Erythroblast (primary cell): Measurements from ENCODE around the gene GGACT.

Experiments used
- GATA1 ChIP-seq: IDR thresholded peaks from 2 replicates; pipeline ENCODE4 v1.6.1; 2011; ENCODE audit warnings: low read depth, mild to moderate bottlenecking, control low read depth, low read length, moderate library complexity
- POLR2A ChIP-seq: IDR thresholded peaks from 2 replicates; pipeline ENCODE4 v1.6.1; 2011; ENCODE audit warnings: mild to moderate bottlenecking, low read length

DNA sequence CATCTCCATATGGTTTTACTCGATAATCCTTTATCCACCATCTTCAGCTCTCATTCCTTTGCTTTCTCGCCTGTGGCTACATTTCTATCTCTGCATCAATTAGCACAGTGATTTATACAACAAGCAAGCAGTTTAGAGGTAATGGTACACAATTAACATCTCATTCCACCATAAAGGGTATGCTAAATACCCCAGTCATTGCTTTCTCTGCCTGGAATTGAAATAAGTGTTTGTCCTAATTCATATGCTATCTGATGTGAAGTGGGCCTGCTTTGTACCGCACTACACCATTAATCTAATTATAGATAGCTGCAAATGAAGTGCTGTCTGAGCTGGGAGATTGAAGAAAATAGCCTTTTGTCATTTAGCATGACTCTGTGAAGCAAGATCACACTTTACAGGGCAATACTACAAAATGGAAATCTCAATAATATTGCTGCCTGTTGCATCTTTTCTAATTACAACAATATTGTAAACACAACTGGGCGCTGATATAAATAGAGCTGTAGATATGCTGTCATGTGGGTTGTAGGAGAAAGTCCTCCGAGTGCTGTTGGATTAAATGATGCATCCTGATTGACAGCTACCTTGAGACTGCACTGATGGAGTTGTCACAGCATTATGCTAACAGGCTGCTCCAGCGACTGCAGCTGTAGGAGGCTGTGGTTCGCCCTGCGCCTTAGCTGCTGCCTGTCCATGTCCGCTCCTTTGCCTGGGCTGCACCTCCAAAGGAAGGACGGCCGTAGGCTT lies 78.2 kb downstream of the GGACT start:
- TF ChIP-seq POLR2A (no peak), GATA1 (no peak)
